GM21529 (cell line): ENCODE data around the gene WASL.

Experiments
- ATAC-seq: cut with Tn5 transposase; IDR thresholded peaks from one replicate; pipeline ENCODE4 v1.9.1; 2021; ENCODE audit not compliant: unreplicated experiment

The WASL gene

GRCh38 chr7:123770378-123770777, 21.6 kb upstream of the WASL start:
- ATAC-seq, result peak; percentile 98

- no peak for ATAC-seq
These were observed 20.6 kb upstream of the WASL start for GRCh38 chr7:123769371-123769770.

- ATAC-seq, result no peak
These were observed 19.7 kb upstream of the WASL start for GRCh38 chr7:123768493-123768892.

- ATAC-seq, result no peak
These were observed 14.4 kb upstream of the WASL start for GRCh38 chr7:123763191-123763661.

GRCh38 chr7:123761729-123762128, 12.9 kb upstream of the WASL start:
- no peak for ATAC-seq

GRCh38 chr7:123757095-123757494, 8.3 kb upstream of the WASL start:
- no peak for ATAC-seq

GRCh38 chr7:123755338-123755737, 6.5 kb upstream of the WASL start:
- no peak for ATAC-seq

- peak; percentile 30 for ATAC-seq
These were observed 5.6 kb upstream of the WASL start for GRCh38 chr7:123754271-123754871.

GRCh38 chr7:123752534-123752933, 3.7 kb upstream of the WASL start:
- ATAC-seq, result no peak

- no peak for ATAC-seq
These were observed 3.0 kb upstream of the WASL start for GRCh38 chr7:123751821-123752220.

GRCh38 chr7:123750389-123751230, 1.8 kb upstream of the WASL start:
- no peak for ATAC-seq

GRCh38 chr7:123749537-123749857, 694 bp upstream of the WASL start:
- ATAC-seq, result peak; percentile 26

- ATAC-seq, result peak; percentile 21
These were observed 551 bp downstream of the WASL start for GRCh38 chr7:123748171-123748733.

- peak; percentile 18 for ATAC-seq
These were observed 1.1 kb downstream of the WASL start for GRCh38 chr7:123747620-123748141.

- ATAC-seq, result peak; percentile 7
These were observed 1.8 kb downstream of the WASL start for GRCh38 chr7:123746931-123747488.

- no peak for ATAC-seq
These were observed 2.7 kb downstream of the WASL start for GRCh38 chr7:123746055-123746454.

- ATAC-seq, result no peak
These were observed 3.4 kb downstream of the WASL start for GRCh38 chr7:123745437-123745836.

GRCh38 chr7:123744416-123744815, 4.4 kb downstream of the WASL start:
- ATAC-seq, result no peak

GRCh38 chr7:123741940-123742339, 6.9 kb downstream of the WASL start:
- ATAC-seq, result no peak

- no peak for ATAC-seq
These were observed 10.0 kb downstream of the WASL start for GRCh38 chr7:123738808-123739207.

GRCh38 chr7:123738356-123738755, 10.4 kb downstream of the WASL start:
- ATAC-seq, result no peak
